GM10847 (cell line): ENCODE measurements around the gene ADAM12.

Experiments
- POLR2A ChIP-seq: IDR thresholded peaks from 2 replicates; pipeline ENCODE4 v1.6.1; 2011; ENCODE audit not compliant: insufficient read length; ENCODE audit errors: extremely low read depth

ADAM12 gene

GRCh38 chr10:126353666-126354065, 34.6 kb downstream of the ADAM12 start:
- TF ChIP-seq POLR2A = no peak

- TF ChIP-seq POLR2A = no peak
Observed at GRCh38 chr10:126352453-126352852, 35.8 kb downstream of the ADAM12 start.

- TF ChIP-seq POLR2A = no peak
Observed at GRCh38 chr10:126351021-126351420, 37.3 kb downstream of the ADAM12 start.

- no peak for TF ChIP-seq POLR2A
Observed at GRCh38 chr10:126350216-126350992, 37.9 kb downstream of the ADAM12 start.

GRCh38 chr10:126349676-126350075, 38.6 kb downstream of the ADAM12 start:
- TF ChIP-seq POLR2A = no peak

- no peak for TF ChIP-seq POLR2A
Observed at GRCh38 chr10:126349101-126349500, 39.2 kb downstream of the ADAM12 start.

GRCh38 chr10:126342680-126343079, 45.6 kb downstream of the ADAM12 start:
- TF ChIP-seq POLR2A = no peak

GRCh38 chr10:126341491-126341890, 46.8 kb downstream of the ADAM12 start:
- TF ChIP-seq POLR2A = no peak

- TF ChIP-seq POLR2A = no peak
Observed at GRCh38 chr10:126337251-126337810, 50.9 kb downstream of the ADAM12 start.

GRCh38 chr10:126336801-126337200, 51.5 kb downstream of the ADAM12 start:
- TF ChIP-seq POLR2A = no peak

GRCh38 chr10:126334272-126334671, 54.0 kb downstream of the ADAM12 start:
- TF ChIP-seq POLR2A = no peak

- TF ChIP-seq POLR2A = no peak
Observed at GRCh38 chr10:126332576-126332975, 55.7 kb downstream of the ADAM12 start.

GRCh38 chr10:126331101-126331500, 57.2 kb downstream of the ADAM12 start:
- no peak for TF ChIP-seq POLR2A

- no peak for TF ChIP-seq POLR2A
Observed at GRCh38 chr10:126324826-126325225, 63.5 kb downstream of the ADAM12 start.

GRCh38 chr10:126321440-126321839, 66.8 kb downstream of the ADAM12 start:
- TF ChIP-seq POLR2A = no peak

GRCh38 chr10:126317751-126318150, 70.5 kb downstream of the ADAM12 start:
- TF ChIP-seq POLR2A = no peak
